Ishikawa (cell line): ENCODE measurements around the gene LATS2.

ENCODE experiments used
- CEBPB ChIP-seq: IDR thresholded peaks from 2 replicates; pipeline ENCODE4 v1.6.1; 2012
- CREB1 ChIP-seq: IDR thresholded peaks from 2 replicates; pipeline ENCODE4 v1.6.1; 2012; ENCODE audit warnings: low read depth
- EGR1 ChIP-seq: IDR thresholded peaks from 2 replicates; pipeline ENCODE4 v1.6.1; 2012
- EP300 ChIP-seq: IDR thresholded peaks from 2 replicates; pipeline ENCODE4 v1.6.1; 2012; ENCODE audit warnings: borderline replicate concordance
- FOXM1 ChIP-seq: IDR thresholded peaks from 2 replicates; pipeline ENCODE4 v1.6.1; 2012; ENCODE audit warnings: low read depth, borderline replicate concordance
- NFIC ChIP-seq: IDR thresholded peaks from 2 replicates; pipeline ENCODE4 v1.6.1; 2012
- RAD21 ChIP-seq: IDR thresholded peaks from 2 replicates; pipeline ENCODE4 v1.6.1; 2012; ENCODE audit warnings: low read depth
- TAF1 ChIP-seq: IDR thresholded peaks from 2 replicates; pipeline ENCODE4 v1.6.1; 2012; ENCODE audit warnings: low read depth, mild to moderate bottlenecking
- TCF12 ChIP-seq: IDR thresholded peaks from 2 replicates; pipeline ENCODE4 v1.6.1; 2012; ENCODE audit warnings: low read depth
- TEAD4 ChIP-seq: IDR thresholded peaks from 2 replicates; pipeline ENCODE4 v1.6.1; 2012
- YY1 ChIP-seq: IDR thresholded peaks from 2 replicates; pipeline ENCODE4 v1.6.1; 2012; ENCODE audit warnings: low read depth
- ZBTB7A ChIP-seq: IDR thresholded peaks from 2 replicates; pipeline ENCODE4 v1.6.1; 2012; ENCODE audit warnings: low read depth
- TF ChIP-seq, protein P1 (sequence below): IDR thresholded peaks from 2 replicates; pipeline ENCODE4 v1.6.1; 2012
- TF ChIP-seq, protein P2 (sequence below): IDR thresholded peaks from 2 replicates; pipeline ENCODE4 v1.6.1; 2012; ENCODE audit warnings: low read depth, mild to moderate bottlenecking
- TF ChIP-seq, protein P3 (sequence below): IDR thresholded peaks from 2 replicates; pipeline ENCODE4 v1.6.1; 2012

The LATS2 gene

DNA sequence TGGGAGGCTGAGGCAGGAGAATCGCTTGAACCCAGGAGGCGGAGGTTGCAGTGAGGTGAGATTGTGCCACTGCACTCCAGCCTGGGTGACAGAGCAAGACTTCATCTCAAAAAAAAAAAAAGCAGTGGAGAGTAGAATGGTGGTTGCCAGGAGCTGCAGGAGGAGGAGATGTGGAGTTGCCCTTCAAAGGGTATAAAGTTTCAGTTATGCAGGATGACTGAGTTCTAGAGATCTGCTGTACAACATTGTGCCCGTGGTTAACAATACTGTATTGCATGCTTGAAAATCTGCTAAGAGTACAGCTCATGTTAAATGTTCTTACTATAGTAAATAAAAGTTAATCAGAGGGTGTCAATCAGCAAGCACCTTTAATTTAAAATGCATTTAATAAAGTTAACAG is 28.4 kb upstream of the LATS2 start:
- TF ChIP-seq TEAD4 (no peak), RAD21 (no peak), TCF12 (no peak), FOXM1 (no peak), YY1 (no peak), TAF1 (no peak), EP300 (no peak), EGR1 (no peak), NFIC (no peak)
- TF ChIP-seq, protein P1, sequence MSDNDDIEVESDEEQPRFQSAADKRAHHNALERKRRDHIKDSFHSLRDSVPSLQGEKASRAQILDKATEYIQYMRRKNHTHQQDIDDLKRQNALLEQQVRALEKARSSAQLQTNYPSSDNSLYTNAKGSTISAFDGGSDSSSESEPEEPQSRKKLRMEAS: no peak
- TF ChIP-seq, protein P2, sequence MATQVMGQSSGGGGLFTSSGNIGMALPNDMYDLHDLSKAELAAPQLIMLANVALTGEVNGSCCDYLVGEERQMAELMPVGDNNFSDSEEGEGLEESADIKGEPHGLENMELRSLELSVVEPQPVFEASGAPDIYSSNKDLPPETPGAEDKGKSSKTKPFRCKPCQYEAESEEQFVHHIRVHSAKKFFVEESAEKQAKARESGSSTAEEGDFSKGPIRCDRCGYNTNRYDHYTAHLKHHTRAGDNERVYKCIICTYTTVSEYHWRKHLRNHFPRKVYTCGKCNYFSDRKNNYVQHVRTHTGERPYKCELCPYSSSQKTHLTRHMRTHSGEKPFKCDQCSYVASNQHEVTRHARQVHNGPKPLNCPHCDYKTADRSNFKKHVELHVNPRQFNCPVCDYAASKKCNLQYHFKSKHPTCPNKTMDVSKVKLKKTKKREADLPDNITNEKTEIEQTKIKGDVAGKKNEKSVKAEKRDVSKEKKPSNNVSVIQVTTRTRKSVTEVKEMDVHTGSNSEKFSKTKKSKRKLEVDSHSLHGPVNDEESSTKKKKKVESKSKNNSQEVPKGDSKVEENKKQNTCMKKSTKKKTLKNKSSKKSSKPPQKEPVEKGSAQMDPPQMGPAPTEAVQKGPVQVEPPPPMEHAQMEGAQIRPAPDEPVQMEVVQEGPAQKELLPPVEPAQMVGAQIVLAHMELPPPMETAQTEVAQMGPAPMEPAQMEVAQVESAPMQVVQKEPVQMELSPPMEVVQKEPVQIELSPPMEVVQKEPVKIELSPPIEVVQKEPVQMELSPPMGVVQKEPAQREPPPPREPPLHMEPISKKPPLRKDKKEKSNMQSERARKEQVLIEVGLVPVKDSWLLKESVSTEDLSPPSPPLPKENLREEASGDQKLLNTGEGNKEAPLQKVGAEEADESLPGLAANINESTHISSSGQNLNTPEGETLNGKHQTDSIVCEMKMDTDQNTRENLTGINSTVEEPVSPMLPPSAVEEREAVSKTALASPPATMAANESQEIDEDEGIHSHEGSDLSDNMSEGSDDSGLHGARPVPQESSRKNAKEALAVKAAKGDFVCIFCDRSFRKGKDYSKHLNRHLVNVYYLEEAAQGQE: no peak
- TF ChIP-seq, protein P3, sequence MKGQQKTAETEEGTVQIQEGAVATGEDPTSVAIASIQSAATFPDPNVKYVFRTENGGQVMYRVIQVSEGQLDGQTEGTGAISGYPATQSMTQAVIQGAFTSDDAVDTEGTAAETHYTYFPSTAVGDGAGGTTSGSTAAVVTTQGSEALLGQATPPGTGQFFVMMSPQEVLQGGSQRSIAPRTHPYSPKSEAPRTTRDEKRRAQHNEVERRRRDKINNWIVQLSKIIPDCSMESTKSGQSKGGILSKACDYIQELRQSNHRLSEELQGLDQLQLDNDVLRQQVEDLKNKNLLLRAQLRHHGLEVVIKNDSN: no peak

DNA sequence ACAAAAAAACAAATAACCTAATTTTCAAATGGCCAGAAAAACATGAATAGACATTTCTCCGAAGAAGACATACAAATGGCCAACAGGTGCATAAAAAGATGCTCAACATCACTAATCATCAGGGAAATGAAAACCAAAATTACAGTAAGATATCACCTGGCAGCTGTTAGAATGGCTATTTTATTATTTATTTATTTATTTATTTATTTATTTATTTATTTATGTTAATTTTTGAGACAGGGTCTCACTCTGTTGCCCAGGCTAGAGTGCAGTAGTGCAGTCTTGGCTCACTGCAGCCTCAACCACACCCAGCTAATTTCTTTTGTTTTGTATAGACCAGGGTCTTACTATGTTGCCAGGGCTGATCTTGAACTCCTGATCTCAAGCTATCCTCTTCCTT is 27.1 kb upstream of the LATS2 start:
- TF ChIP-seq, protein P2: no peak
- no peak for TF ChIP-seq ZBTB7A
- TF ChIP-seq, protein P3: no peak
- TF ChIP-seq TAF1: no peak
- no peak for TF ChIP-seq NFIC
- no peak for TF ChIP-seq CREB1
- TF ChIP-seq YY1: no peak
- no peak for TF ChIP-seq TEAD4
- TF ChIP-seq RAD21: no peak
- no peak for TF ChIP-seq EP300
- no peak for TF ChIP-seq TCF12
- no peak for TF ChIP-seq FOXM1
- TF ChIP-seq EGR1: no peak
- TF ChIP-seq, protein P1: no peak
- no peak for TF ChIP-seq CEBPB

DNA sequence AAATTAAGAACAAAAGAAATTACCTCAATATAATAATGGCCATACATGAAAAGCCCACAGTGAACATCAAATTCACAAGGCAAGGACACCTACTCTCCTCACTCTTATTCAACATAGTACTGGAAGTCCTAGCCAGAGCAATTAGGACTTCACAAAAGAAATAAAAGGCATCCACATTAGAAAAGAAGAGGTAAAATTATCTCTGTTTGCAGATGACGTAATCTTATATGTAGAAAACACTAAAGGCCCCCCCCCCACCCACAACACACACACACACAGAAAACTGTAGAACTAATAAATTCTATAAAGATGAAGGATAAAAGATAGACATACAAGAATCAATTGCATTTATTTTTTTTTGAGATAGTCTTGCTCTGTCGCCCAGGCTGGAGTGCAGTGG is 25.5 kb upstream of the LATS2 start:
- TF ChIP-seq TCF12 (no peak), RAD21 (no peak), FOXM1 (no peak), NFIC (no peak), ZBTB7A (no peak), YY1 (no peak), TEAD4 (no peak)
- TF ChIP-seq, protein P1: no peak
- TF ChIP-seq, protein P3: no peak

DNA sequence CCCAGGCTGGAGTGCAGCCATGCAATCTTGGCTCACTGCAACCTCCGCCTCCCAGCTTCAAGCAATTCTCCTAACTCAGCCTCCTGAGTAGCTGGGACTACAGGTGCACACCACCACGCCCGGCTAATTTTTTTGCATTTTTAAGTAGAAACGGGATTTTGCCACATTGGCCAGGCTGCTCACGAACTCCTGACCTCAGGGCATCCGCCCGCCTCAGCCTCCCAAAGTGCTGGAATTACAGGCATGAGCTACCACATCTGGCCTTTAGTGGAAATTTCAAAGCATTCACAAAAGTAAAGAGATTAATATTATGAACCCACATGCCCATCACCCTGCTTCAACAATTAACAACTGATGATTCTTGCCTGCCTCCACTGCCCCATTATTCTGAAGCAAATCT is 20.5 kb upstream of the LATS2 start:
- TF ChIP-seq FOXM1: no peak
- no peak for TF ChIP-seq CEBPB
- TF ChIP-seq, protein P2: no peak
- TF ChIP-seq NFIC: no peak
- TF ChIP-seq CREB1: no peak
- TF ChIP-seq, protein P3: no peak
- TF ChIP-seq YY1: no peak
- no peak for TF ChIP-seq EGR1
- no peak for TF ChIP-seq RAD21
